HCT116 (cell line): ENCODE results near the gene VASH1. TPM values are rescaled to one million over a fixed set of nuclear protein-coding genes. Genes with fewer than 3 reads are reported as not detected.

Experiments used
- ATAC-seq: fragments of 200-7000 bp; cut with Tn5 transposase; 2 replicates; pipeline ENCODE4 v1.9.1; 2020; ENCODE audit warnings: mild to moderate bottlenecking, moderate library complexity
- BruUV-seq: library from RNA; stranded (reverse); fragments of 400-500 nt; replicated peaks from 2 replicates; lab custom pipeline; 2021; lab: Mats Ljungman, UMichigan
- CTCF ChIA-PET: fragments of 300-600 bp; sonication (Branson Sonifier 250); formaldehyde crosslinking; loops from one replicate; lab custom pipeline; 2021; ENCODE audit warnings: antibody characterized with exemption; lab: Charles Lee
- POLR2A ChIA-PET: fragments of 300-600, 350-600 bp; sonication (Branson Sonifier 250); formaldehyde crosslinking; loops from one replicate; lab custom pipeline; 2021; ENCODE audit warnings: antibody characterized with exemption; lab: Charles Lee
- RAD21 ChIA-PET, 2 experiments: fragments of 300-600 bp; sonication (Branson Sonifier 250); formaldehyde crosslinking; loops; one replicate each; lab custom pipeline; 2023; ENCODE audit warnings: low total read pairs in 2 of 2; ENCODE audit not compliant: uncharacterized antibody in 2 of 2, unreplicated experiment in 2 of 2, low non-redundant PET in 1 of 2; lab: Charles Lee
- DNase-seq: peaks from one replicate; pipeline ENCODE4 v3.0.0-alpha.2; 2010; ENCODE audit warnings: low read depth, low spot score
- H2AFZ ChIP-seq: fragments of 200-600 bp; shearing (Covaris generic), sonication (generic); 2 replicates; pipeline ENCODE4 v1.6.1; 2017; ENCODE audit warnings: low read depth, mixed run types, mixed read lengths, antibody characterized with exemption, low read length; ENCODE audit not compliant: poor library complexity, severe bottlenecking
- H3K27ac ChIP-seq: 2 replicates; pipeline ENCODE4 v1.5.1; 2012; ENCODE audit warnings: low read depth, low read length
- H3K27me3 ChIP-seq: fragments of 200-600 bp; sonication (generic); 2 replicates; pipeline ENCODE4 v1.6.1; 2016; ENCODE audit warnings: mixed run types, low read length, mixed read lengths; ENCODE audit not compliant: insufficient read depth
- H3K36me3 ChIP-seq, 2 experiments: fragments of 200-500 bp in 1 of 2; fragments of 200-600 bp in 1 of 2; sonication (Bioruptor generic) in 1 of 2; sonication (generic) in 1 of 2; 2 replicates each; pipeline versions ENCODE4 v1.5.1 to v1.6.1; 2014 to 2016; ENCODE audit warnings: low read length in 2 of 2, inconsistent platforms in 1 of 2, mixed read lengths in 1 of 2, mixed run types in 1 of 2; ENCODE audit not compliant: insufficient read depth in 2 of 2, control insufficient read depth in 1 of 2
- H3K4me1 ChIP-seq, 2 experiments: fragments of 200-600 bp in 1 of 2; sonication (generic) in 1 of 2; 2 replicates each; pipeline versions ENCODE4 v1.5.1 to v1.6.1; 2012 to 2017; ENCODE audit warnings: low read length in 2 of 2, inconsistent platforms in 1 of 2, mild to moderate bottlenecking in 1 of 2, mixed read lengths in 1 of 2, mixed run types in 1 of 2, moderate library complexity in 1 of 2; ENCODE audit not compliant: insufficient read depth in 2 of 2, control insufficient read depth in 1 of 2
- H3K4me2 ChIP-seq: fragments of 200-600 bp; sonication (generic); 2 replicates; pipeline ENCODE4 v1.6.1; 2017; ENCODE audit warnings: mixed run types, low read length, mixed read lengths
- H3K4me3 ChIP-seq, 2 experiments: fragments of 200-600 bp in 1 of 2; sonication (generic) in 1 of 2; replicated peaks in 1 of 2; 2 replicates each; pipeline ENCODE4 v1.5.1; 2011 to 2016; ENCODE audit warnings: low read length in 2 of 2, control low read depth in 1 of 2, low read depth in 1 of 2, mild to moderate bottlenecking in 1 of 2, mixed read lengths in 1 of 2, mixed run types in 1 of 2
- H3K79me2 ChIP-seq: fragments of 200-600 bp; sonication (generic); 2 replicates; pipeline ENCODE4 v1.6.1; 2017; ENCODE audit warnings: mild to moderate bottlenecking, mixed run types, low read length, moderate library complexity, mixed read lengths; ENCODE audit not compliant: insufficient read depth
- H3K9ac ChIP-seq: fragments of 200-600 bp; sonication (generic); 2 replicates; pipeline ENCODE4 v1.6.1; 2016; ENCODE audit warnings: low read length, mixed read lengths
- H3K9me2 ChIP-seq: fragments of 200-600 bp; sonication (generic), shearing (Covaris generic); 2 replicates; pipeline ENCODE4 v1.6.1; 2017; ENCODE audit warnings: mixed run types, mild to moderate bottlenecking, moderate library complexity; ENCODE audit not compliant: insufficient read depth
- H3K9me3 ChIP-seq, 2 experiments: fragments of 200-500 bp in 1 of 2; fragments of 200-600 bp in 1 of 2; sonication (Bioruptor generic) in 1 of 2; sonication (generic) in 1 of 2; 2 replicates each; pipeline ENCODE4 v1.6.1; 2014 to 2017; ENCODE audit warnings: low read length in 2 of 2, mixed read lengths in 2 of 2, inconsistent platforms in 1 of 2, low read depth in 1 of 2, mild to moderate bottlenecking in 1 of 2, mixed run types in 1 of 2, moderate library complexity in 1 of 2; ENCODE audit not compliant: control insufficient read depth in 1 of 2, insufficient read depth in 1 of 2
- H4K20me1 ChIP-seq: fragments of 200-600 bp; sonication (generic), shearing (Covaris generic); 2 replicates; pipeline ENCODE4 v1.6.1; 2017; ENCODE audit warnings: mixed run types, mild to moderate bottlenecking, moderate library complexity; ENCODE audit not compliant: insufficient read depth
- ATF3 ChIP-seq: IDR thresholded peaks from 2 replicates; pipeline ENCODE4 v1.6.1; 2012
- CBX3 ChIP-seq: IDR thresholded peaks from 2 replicates; pipeline ENCODE4 v1.6.1; 2012; ENCODE audit warnings: low read depth
- CEBPB ChIP-seq: IDR thresholded peaks from 2 replicates; pipeline ENCODE4 v1.6.1; 2012; ENCODE audit warnings: low read depth
- CTCF ChIP-seq, 3 experiments: fragments of 200-600 bp in 1 of 3; sonication (generic) in 1 of 3; IDR thresholded peaks in 2 of 3; conservative IDR thresholded peaks in 1 of 3; 2 replicates each; pipeline ENCODE4 v1.5.1; 2012 to 2017; ENCODE audit warnings: low read depth in 2 of 3, low read length in 2 of 3, antibody characterized with exemption in 1 of 3, borderline replicate concordance in 1 of 3, control low read depth in 1 of 3, mild to moderate bottlenecking in 1 of 3, mixed read lengths in 1 of 3, mixed run types in 1 of 3, moderate library complexity in 1 of 3; ENCODE audit not compliant: insufficient read depth in 1 of 3
- EGR1 ChIP-seq: IDR thresholded peaks from 2 replicates; pipeline ENCODE4 v1.6.1; 2012; ENCODE audit warnings: low read depth
- EZH2phosphoT487 ChIP-seq: fragments of 200-600 bp; IDR thresholded peaks from 2 replicates; pipeline ENCODE4 v1.6.1; 2018; ENCODE audit warnings: antibody characterized with exemption, borderline replicate concordance
- FOSL1 ChIP-seq: IDR thresholded peaks from 2 replicates; pipeline ENCODE4 v1.6.1; 2012; ENCODE audit warnings: low read depth
- JUND ChIP-seq: IDR thresholded peaks from 2 replicates; pipeline ENCODE4 v1.6.1; 2012
- REST ChIP-seq: IDR thresholded peaks from 2 replicates; pipeline ENCODE4 v1.6.1; 2012; ENCODE audit warnings: low read depth
- SIN3A ChIP-seq: IDR thresholded peaks from 2 replicates; pipeline ENCODE4 v1.6.1; 2012; ENCODE audit warnings: low read depth
- SP1 ChIP-seq: IDR thresholded peaks from 2 replicates; pipeline ENCODE4 v1.6.1; 2012; ENCODE audit warnings: low read depth
- TCF7L2 ChIP-seq: IDR thresholded peaks from 2 replicates; pipeline ENCODE4 v1.7.0; 2011; ENCODE audit warnings: borderline replicate concordance, inconsistent platforms; ENCODE audit not compliant: insufficient read depth, insufficient read length; ENCODE audit errors: extremely low read depth
- YY1 ChIP-seq: IDR thresholded peaks from 2 replicates; pipeline ENCODE4 v1.6.1; 2011; ENCODE audit warnings: low read length, low read depth, moderate library complexity, mild to moderate bottlenecking; ENCODE audit not compliant: insufficient replicate concordance; ENCODE audit errors: extremely low read depth
- ZBTB33 ChIP-seq: IDR thresholded peaks from 2 replicates; pipeline ENCODE4 v1.6.1; 2011; ENCODE audit warnings: mild to moderate bottlenecking, low read length, moderate library complexity; ENCODE audit not compliant: insufficient replicate concordance; ENCODE audit errors: extremely low read depth
- intact Hi-C: fragments of 100-400 bp; cut with micrococcal nuclease; formaldehyde crosslinking; loops from 2 replicates; pipeline ENCODE4 v1.10.0; 2022
- total RNA-seq: library from RNA; stranded (reverse); gene quantifications from one replicate; pipeline ENCODE4 v1.2.1, GENCODE V29; 2021; ENCODE audit not compliant: unreplicated experiment

Gene VASH1
- total RNA-seq, 1 experiment from 2014 or later = 13.3 TPM

GRCh38 chr14:76742185-76742584 lies 19.1 kb upstream of the VASH1 start:
- CTCF ChIA-PET = no interaction called here
- H3K27me3 ChIP-seq = no peaks in the 10 kb centered on the region
- no peak overlapping the region for H3K4me2 ChIP-seq
- RAD21 ChIA-PET = no interaction called here
- H2AFZ ChIP-seq = no peak overlapping the region
- 0 out of 4 replicates have a peak, but pooled peaks cover 0 to 4% of the 10 kb centered on the region in 2 experiments for H3K9me3 ChIP-seq
- TF ChIP-seq YY1 (no peak), REST (no peak), EZH2phosphoT487 (no peak), CEBPB (no peak), ATF3 (no peak), EGR1 (no peak), CTCF (IDR thresholded peaks at IDR 0.05 in 2 of 3, conservative IDR thresholded peaks at IDR 0.05 in 1 of 3; ENCODE audit: borderline replicate concordance in 1 of 3, insufficient read depth in 1 of 3, low read depth in 2 of 3, low read length in 2 of 3) (no peak), CBX3 (no peak), ZBTB33 (no peak), SP1 (no peak), TCF7L2 (no peak), JUND (no peak), SIN3A (no peak), FOSL1 (no peak)
- DNase-seq (no peak), ATAC-seq (no peak)
- no peak overlapping the region for H3K27ac ChIP-seq
- H3K4me1 ChIP-seq = no peaks in the 10 kb centered on the region
- POLR2A ChIA-PET = no interaction called here
- no TSS peak for BruUV-seq
- H3K9ac ChIP-seq = no peak overlapping the region
- H3K4me3 ChIP-seq = no peak overlapping the region
- H3K9me2 ChIP-seq = no peaks in the 10 kb centered on the region
- H3K79me2 ChIP-seq = no peaks in the 10 kb centered on the region
- no peaks in the 10 kb centered on the region for H4K20me1 ChIP-seq
- H3K36me3 ChIP-seq = no peaks in the 10 kb centered on the region
- intact Hi-C loops = no loop called here
